HEK293 (cell line): Measurements from ENCODE around the gene PDCD4.

Source experiments
- CTCF ChIA-PET: fragments of 350-600 bp; formaldehyde crosslinking; extraction: SDS; loops from one replicate; lab custom pipeline; 2021; ENCODE audit warnings: antibody characterized with exemption; lab: Yijun Ruan, JAX
- POLR2A ChIA-PET: fragments of 300-600 bp; formaldehyde crosslinking; extraction: SDS; loops from one replicate; lab custom pipeline; 2020; ENCODE audit warnings: antibody characterized with exemption, inconsistent platforms; lab: Yijun Ruan, JAX
- H3K27ac ChIP-seq: fragments of 200-500 bp; sonication (Bioruptor generic); 2 replicates; pipeline ENCODE4 v1.5.1; 2014; ENCODE audit warnings: low read depth, low read length, control low read depth, inconsistent platforms; ENCODE audit errors: extremely low read depth
- H3K36me3 ChIP-seq, 2 experiments: fragments of 200-500 bp in 1 of 2; sonication (Bioruptor generic) in 1 of 2; 1 replicate in 1 of 2; 2 replicates in 1 of 2; pipeline ENCODE4 v1.5.1; 2014 to 2017; ENCODE audit warnings: inconsistent platforms in 2 of 2, low read length in 2 of 2; ENCODE audit not compliant: control insufficient read depth in 2 of 2, insufficient read depth in 1 of 2
- H3K4me1 ChIP-seq: fragments of 200-500 bp; sonication (Bioruptor generic); 2 replicates; pipeline ENCODE4 v1.5.1; 2014; ENCODE audit warnings: mild to moderate bottlenecking, low read length, inconsistent platforms; ENCODE audit not compliant: control insufficient read depth, insufficient read depth
- H3K4me3 ChIP-seq: 2 replicates; pipeline ENCODE4 v1.5.1; 2011; ENCODE audit warnings: low read depth, mild to moderate bottlenecking, control low read depth, low read length, moderate library complexity
- H3K9me3 ChIP-seq: fragments of 200-500 bp; sonication (Bioruptor generic); 2 replicates; pipeline ENCODE4 v1.5.1; 2014; ENCODE audit warnings: low read depth, low read length, inconsistent platforms; ENCODE audit not compliant: control insufficient read depth, insufficient read depth
- BCL11A ChIP-seq: fragments of 450-650 bp; formaldehyde crosslinking; IDR thresholded peaks from 2 replicates; pipeline ENCODE4 v1.5.1; 2016; ENCODE audit warnings: low read depth, missing biosample characterization, missing genetic modification characterization
- KLF8 ChIP-seq: fragments of 450-650 bp; formaldehyde crosslinking; IDR thresholded peaks from 2 replicates; pipeline ENCODE4 v1.5.1; 2016; ENCODE audit warnings: missing biosample characterization, missing genetic modification characterization
- MYNN ChIP-seq: fragments of 450-650 bp; formaldehyde crosslinking; IDR thresholded peaks from 2 replicates; pipeline ENCODE4 v1.5.1; 2016; ENCODE audit warnings: missing biosample characterization, missing genetic modification characterization, borderline replicate concordance
- SCRT1 ChIP-seq: fragments of 450-650 bp; formaldehyde crosslinking; IDR thresholded peaks from 2 replicates; pipeline ENCODE4 v1.5.1; 2016; ENCODE audit warnings: missing biosample characterization, missing genetic modification characterization, borderline replicate concordance
- ZFP37 ChIP-seq: fragments of 450-650 bp; formaldehyde crosslinking; IDR thresholded peaks from 2 replicates; pipeline ENCODE4 v1.5.1; 2016; ENCODE audit warnings: missing biosample characterization, missing genetic modification characterization
- ZFP69B ChIP-seq: fragments of 450-650 bp; formaldehyde crosslinking; IDR thresholded peaks from 2 replicates; pipeline ENCODE4 v1.5.1; 2016; ENCODE audit warnings: missing biosample characterization, missing genetic modification characterization
- ZIC2 ChIP-seq: fragments of 450-650 bp; formaldehyde crosslinking; IDR thresholded peaks from 2 replicates; pipeline ENCODE4 v1.5.1; 2016; ENCODE audit warnings: missing biosample characterization, missing genetic modification characterization
- ZNF132 ChIP-seq: fragments of 450-650 bp; formaldehyde crosslinking; IDR thresholded peaks from 2 replicates; pipeline ENCODE4 v1.5.1; 2017; ENCODE audit warnings: missing biosample characterization, missing genetic modification characterization, borderline replicate concordance
- ZNF155 ChIP-seq: fragments of 450-650 bp; formaldehyde crosslinking; IDR thresholded peaks from 2 replicates; pipeline ENCODE4 v1.5.1; 2016; ENCODE audit warnings: missing biosample characterization, missing genetic modification characterization
- ZNF19 ChIP-seq: fragments of 450-650 bp; formaldehyde crosslinking; IDR thresholded peaks from 2 replicates; pipeline ENCODE4; 2016; ENCODE audit warnings: missing biosample characterization, missing genetic modification characterization, low read depth
- ZNF311 ChIP-seq: fragments of 450-650 bp; formaldehyde crosslinking; IDR thresholded peaks from 2 replicates; pipeline ENCODE4 v1.5.1; 2017; ENCODE audit warnings: missing biosample characterization, missing genetic modification characterization, borderline replicate concordance
- ZNF416 ChIP-seq: fragments of 450-650 bp; formaldehyde crosslinking; IDR thresholded peaks from 2 replicates; pipeline ENCODE4 v1.5.1; 2016; ENCODE audit warnings: missing biosample characterization, missing genetic modification characterization
- ZNF558 ChIP-seq: fragments of 450-650 bp; formaldehyde crosslinking; IDR thresholded peaks from 2 replicates; pipeline ENCODE4 v1.5.1; 2016; ENCODE audit warnings: missing biosample characterization, missing genetic modification characterization
- ZNF571 ChIP-seq: fragments of 450-650 bp; formaldehyde crosslinking; IDR thresholded peaks from 2 replicates; pipeline ENCODE4 v1.5.0; 2017; ENCODE audit warnings: missing biosample characterization, missing genetic modification characterization
- ZNF830 ChIP-seq: fragments of 450-650 bp; IDR thresholded peaks from 2 replicates; pipeline ENCODE4 v1.5.0; 2018; ENCODE audit warnings: missing biosample characterization, missing genetic modification characterization, low read depth, mild to moderate bottlenecking, moderate library complexity
- ZSCAN5A ChIP-seq: fragments of 450-650 bp; formaldehyde crosslinking; IDR thresholded peaks from 2 replicates; pipeline ENCODE4 v1.5.1; 2016; ENCODE audit warnings: missing biosample characterization, missing genetic modification characterization
- TF ChIP-seq, protein P1 (sequence below): fragments of 450-650 bp; formaldehyde crosslinking; IDR thresholded peaks from 2 replicates; pipeline ENCODE4 v1.5.1; 2016; ENCODE audit warnings: missing biosample characterization, missing genetic modification characterization, borderline replicate concordance
- TF ChIP-seq, protein P2 (sequence below): fragments of 450-650 bp; formaldehyde crosslinking; IDR thresholded peaks from 2 replicates; pipeline ENCODE4 v1.5.1; 2016; ENCODE audit warnings: missing biosample characterization, missing genetic modification characterization
- TF ChIP-seq, protein P3 (sequence below): fragments of 450-650 bp; formaldehyde crosslinking; IDR thresholded peaks from 2 replicates; pipeline ENCODE4 v1.5.1; 2016; ENCODE audit warnings: missing biosample characterization, missing genetic modification characterization

PDCD4 gene

GRCh38 chr10:110822712-110823311, 48.9 kb upstream of the PDCD4 start (continued):
- TF ChIP-seq, protein P1, sequence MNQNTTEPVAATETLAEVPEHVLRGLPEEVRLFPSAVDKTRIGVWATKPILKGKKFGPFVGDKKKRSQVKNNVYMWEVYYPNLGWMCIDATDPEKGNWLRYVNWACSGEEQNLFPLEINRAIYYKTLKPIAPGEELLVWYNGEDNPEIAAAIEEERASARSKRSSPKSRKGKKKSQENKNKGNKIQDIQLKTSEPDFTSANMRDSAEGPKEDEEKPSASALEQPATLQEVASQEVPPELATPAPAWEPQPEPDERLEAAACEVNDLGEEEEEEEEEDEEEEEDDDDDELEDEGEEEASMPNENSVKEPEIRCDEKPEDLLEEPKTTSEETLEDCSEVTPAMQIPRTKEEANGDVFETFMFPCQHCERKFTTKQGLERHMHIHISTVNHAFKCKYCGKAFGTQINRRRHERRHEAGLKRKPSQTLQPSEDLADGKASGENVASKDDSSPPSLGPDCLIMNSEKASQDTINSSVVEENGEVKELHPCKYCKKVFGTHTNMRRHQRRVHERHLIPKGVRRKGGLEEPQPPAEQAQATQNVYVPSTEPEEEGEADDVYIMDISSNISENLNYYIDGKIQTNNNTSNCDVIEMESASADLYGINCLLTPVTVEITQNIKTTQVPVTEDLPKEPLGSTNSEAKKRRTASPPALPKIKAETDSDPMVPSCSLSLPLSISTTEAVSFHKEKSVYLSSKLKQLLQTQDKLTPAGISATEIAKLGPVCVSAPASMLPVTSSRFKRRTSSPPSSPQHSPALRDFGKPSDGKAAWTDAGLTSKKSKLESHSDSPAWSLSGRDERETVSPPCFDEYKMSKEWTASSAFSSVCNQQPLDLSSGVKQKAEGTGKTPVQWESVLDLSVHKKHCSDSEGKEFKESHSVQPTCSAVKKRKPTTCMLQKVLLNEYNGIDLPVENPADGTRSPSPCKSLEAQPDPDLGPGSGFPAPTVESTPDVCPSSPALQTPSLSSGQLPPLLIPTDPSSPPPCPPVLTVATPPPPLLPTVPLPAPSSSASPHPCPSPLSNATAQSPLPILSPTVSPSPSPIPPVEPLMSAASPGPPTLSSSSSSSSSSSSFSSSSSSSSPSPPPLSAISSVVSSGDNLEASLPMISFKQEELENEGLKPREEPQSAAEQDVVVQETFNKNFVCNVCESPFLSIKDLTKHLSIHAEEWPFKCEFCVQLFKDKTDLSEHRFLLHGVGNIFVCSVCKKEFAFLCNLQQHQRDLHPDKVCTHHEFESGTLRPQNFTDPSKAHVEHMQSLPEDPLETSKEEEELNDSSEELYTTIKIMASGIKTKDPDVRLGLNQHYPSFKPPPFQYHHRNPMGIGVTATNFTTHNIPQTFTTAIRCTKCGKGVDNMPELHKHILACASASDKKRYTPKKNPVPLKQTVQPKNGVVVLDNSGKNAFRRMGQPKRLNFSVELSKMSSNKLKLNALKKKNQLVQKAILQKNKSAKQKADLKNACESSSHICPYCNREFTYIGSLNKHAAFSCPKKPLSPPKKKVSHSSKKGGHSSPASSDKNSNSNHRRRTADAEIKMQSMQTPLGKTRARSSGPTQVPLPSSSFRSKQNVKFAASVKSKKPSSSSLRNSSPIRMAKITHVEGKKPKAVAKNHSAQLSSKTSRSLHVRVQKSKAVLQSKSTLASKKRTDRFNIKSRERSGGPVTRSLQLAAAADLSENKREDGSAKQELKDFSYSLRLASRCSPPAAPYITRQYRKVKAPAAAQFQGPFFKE = no peak
- TF ChIP-seq KLF8 (tag by site-specific recombination) (no peak), BCL11A (no peak)

DNA sequence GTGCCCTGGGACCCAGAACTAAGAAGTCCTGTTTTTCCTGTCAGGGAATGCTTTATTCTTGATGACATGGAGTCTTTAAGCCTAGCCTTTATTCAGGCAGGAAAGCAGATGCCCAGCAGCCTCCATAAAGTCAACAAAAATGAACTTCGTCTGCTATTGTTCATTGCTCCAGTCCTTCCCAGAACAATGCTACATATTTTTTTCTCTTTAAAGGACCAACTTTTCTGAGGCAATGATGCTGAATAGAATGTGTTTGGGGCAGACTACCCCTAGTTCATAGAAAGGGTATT, 47.6 kb upstream of the PDCD4 start:
- CTCF ChIA-PET = no interaction called here
- Histone ChIP-seq H3K9me3 (no peaks in the 10 kb centered on the region), H3K4me1 (peaks cover 4% of the 10 kb centered on the region; the same call in 1 of the 2 replicates), H3K27ac (no peak overlapping the region), H3K4me3 (no peak overlapping the region), H3K36me3 (peaks cover 4 to 13% of the 10 kb centered on the region in 2 experiments)
- POLR2A ChIA-PET = no interaction called here
- TF ChIP-seq ZIC2 (tag by site-specific recombination) (no peak), ZNF155 (tag by site-specific recombination) (no peak), ZNF416 (tag by site-specific recombination) (no peak), ZNF311 (no peak), ZNF830 (tag by site-specific recombination) (no peak), ZNF571 (tag by site-specific recombination) (no peak), ZSCAN5A (tag by site-specific recombination) (no peak), MYNN (tag by site-specific recombination) (no peak), ZNF558 (no peak), ZNF132 (tag by site-specific recombination) (no peak), ZFP37 (tag by site-specific recombination) (no peak), ZFP69B (tag by site-specific recombination) (no peak), SCRT1 (tag by site-specific recombination) (no peak), ZNF19 (tag by site-specific recombination) (no peak)
- TF ChIP-seq, protein P2, sequence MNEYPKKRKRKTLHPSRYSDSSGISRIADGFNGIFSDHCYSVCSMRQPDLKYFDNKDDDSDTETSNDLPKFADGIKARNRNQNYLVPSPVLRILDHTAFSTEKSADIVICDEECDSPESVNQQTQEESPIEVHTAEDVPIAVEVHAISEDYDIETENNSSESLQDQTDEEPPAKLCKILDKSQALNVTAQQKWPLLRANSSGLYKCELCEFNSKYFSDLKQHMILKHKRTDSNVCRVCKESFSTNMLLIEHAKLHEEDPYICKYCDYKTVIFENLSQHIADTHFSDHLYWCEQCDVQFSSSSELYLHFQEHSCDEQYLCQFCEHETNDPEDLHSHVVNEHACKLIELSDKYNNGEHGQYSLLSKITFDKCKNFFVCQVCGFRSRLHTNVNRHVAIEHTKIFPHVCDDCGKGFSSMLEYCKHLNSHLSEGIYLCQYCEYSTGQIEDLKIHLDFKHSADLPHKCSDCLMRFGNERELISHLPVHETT (tag by site-specific recombination) = no peak
- TF ChIP-seq, protein P3, sequence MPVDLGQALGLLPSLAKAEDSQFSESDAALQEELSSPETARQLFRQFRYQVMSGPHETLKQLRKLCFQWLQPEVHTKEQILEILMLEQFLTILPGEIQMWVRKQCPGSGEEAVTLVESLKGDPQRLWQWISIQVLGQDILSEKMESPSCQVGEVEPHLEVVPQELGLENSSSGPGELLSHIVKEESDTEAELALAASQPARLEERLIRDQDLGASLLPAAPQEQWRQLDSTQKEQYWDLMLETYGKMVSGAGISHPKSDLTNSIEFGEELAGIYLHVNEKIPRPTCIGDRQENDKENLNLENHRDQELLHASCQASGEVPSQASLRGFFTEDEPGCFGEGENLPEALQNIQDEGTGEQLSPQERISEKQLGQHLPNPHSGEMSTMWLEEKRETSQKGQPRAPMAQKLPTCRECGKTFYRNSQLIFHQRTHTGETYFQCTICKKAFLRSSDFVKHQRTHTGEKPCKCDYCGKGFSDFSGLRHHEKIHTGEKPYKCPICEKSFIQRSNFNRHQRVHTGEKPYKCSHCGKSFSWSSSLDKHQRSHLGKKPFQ (tag by site-specific recombination) = no peak
